ENCODE results near the gene OR10AD1. TPM values are rescaled to one million over a fixed set of nuclear protein-coding genes. Genes with fewer than 3 reads are reported as not detected.

OR10AD1 gene
- total RNA-seq, 1 donor from 2014 or later, result not detected

- no peak for TF ChIP-seq CTCF (IDR thresholded peaks at IDR 0.05; ENCODE audit: unreplicated experiment)
- Mint-ChIP-seq H3K4me1 (peaks cover 55% of the 10 kb centered on the region), H3K27ac (peak overlapping the region; percentile 18), H3K27me3 (ENCODE audit: low read depth) (peaks cover 21% of the 10 kb centered on the region), H3K36me3 (no peaks in the 10 kb centered on the region), H3K4me3 (no peak overlapping the region), H3K9me3 (no peaks in the 10 kb centered on the region)
- DNase-seq (ENCODE audit: low spot score in 2 of 2, unreplicated experiment in 2 of 2), result no peak
These were observed 12.0 kb downstream of the OR10AD1 start for GRCh38 chr12:48191096-48191495.

DNA sequence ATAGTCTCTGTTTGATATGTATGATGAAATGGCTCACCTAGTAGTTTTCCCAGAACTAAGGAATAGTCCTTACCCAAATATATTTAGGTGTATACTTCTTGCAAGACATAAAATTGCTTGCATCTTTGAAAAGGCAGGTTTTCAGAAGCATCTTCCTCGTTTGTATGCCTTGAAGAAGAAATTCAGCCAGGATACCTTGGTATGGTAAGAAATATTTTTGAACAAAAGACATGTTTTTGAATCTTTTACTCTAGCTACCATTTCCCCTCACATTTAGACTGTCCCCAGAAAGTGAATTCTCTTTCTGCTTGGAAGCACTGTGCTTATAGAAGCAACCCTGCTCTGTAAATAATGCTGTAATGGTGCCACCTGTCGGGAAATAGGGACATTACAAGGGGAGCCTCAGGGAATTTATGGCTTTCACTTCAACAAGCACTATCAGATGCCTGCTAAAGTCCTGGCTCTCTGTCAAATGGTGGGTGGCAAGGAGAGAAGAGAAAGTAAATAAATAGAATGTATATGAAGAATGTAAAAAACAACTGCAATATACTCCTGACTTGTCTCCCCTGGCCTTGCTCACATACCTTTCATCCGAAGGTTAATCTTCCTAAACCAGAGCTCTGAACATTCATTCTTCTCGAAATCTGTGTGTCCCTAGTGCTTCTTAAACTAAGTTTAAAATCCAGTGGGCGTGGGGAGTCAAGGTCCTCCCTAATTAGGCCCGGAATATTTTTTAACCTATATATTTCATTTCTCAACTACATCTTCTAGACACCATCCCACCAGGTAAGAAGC, 13.6 kb downstream of the OR10AD1 start:
- DNase-seq (ENCODE audit: low spot score in 2 of 2, unreplicated experiment in 2 of 2), result peak in 1 of 2 experiments; percentile 81
- no peak overlapping the region for H3K4me3 Mint-ChIP-seq
- no peaks in the 10 kb centered on the region for H3K36me3 Mint-ChIP-seq
- H3K27ac Mint-ChIP-seq, result peak overlapping the region; percentile 22
- peak; percentile 88 for TF ChIP-seq CTCF (IDR thresholded peaks at IDR 0.05; ENCODE audit: unreplicated experiment)
- peaks cover 54% of the 10 kb centered on the region for H3K4me1 Mint-ChIP-seq
- H3K27me3 Mint-ChIP-seq (ENCODE audit: low read depth), result peaks cover 37% of the 10 kb centered on the region
- no peaks in the 10 kb centered on the region for H3K9me3 Mint-ChIP-seq

DNA sequence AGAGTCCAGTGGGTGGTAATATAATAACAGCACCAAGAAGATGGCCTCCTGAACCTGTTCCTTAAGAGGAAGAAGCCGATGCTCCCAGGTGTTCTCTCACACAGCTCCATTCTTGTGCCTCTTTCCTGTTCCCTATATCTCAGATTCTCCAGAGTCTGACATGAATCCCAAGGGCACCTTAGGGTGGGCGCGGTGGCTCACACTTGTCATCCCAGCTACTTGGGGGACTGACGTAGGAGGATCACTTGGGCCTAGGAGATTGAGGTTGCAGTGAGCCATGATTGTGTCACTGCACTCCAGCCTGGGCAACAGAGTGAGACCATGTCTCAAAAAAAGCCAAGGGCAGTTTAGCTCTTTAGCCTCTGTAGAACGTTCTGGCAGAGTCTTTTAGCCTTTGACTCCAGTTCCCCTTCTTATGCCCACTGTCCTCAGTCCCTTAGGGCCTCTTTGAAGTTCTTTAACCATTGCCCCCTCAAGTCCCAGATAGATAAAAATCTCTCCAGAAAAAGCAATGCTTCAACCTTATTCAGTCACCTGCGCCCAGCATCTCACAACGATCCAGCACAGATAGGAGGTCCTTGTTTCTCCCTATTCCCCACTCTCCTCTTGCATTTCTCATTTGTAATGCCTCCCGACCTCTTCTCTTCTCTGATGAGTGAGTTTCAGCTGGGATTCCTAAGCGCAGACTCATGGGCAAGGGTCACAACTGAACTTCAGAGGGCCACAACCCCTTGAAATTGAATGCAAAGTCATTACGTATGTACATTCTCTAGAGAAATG, 15.0 kb downstream of the OR10AD1 start:
- peaks cover 48% of the 10 kb centered on the region for H3K27me3 Mint-ChIP-seq (ENCODE audit: low read depth)
- TF ChIP-seq CTCF (IDR thresholded peaks at IDR 0.05; ENCODE audit: unreplicated experiment), result no peak
- H3K9me3 Mint-ChIP-seq, result no peaks in the 10 kb centered on the region
- H3K27ac Mint-ChIP-seq, result no peak overlapping the region
- H3K4me1 Mint-ChIP-seq, result peaks cover 49% of the 10 kb centered on the region
- H3K36me3 Mint-ChIP-seq, result no peaks in the 10 kb centered on the region
- DNase-seq (ENCODE audit: low spot score in 2 of 2, unreplicated experiment in 2 of 2), result no peak
- no peak overlapping the region for H3K4me3 Mint-ChIP-seq

- H3K4me1 Mint-ChIP-seq, result peaks cover 45% of the 10 kb centered on the region
- no peak overlapping the region for H3K27ac Mint-ChIP-seq
- peaks cover 75% of the 10 kb centered on the region for H3K27me3 Mint-ChIP-seq (ENCODE audit: low read depth)
- no peak for TF ChIP-seq CTCF (IDR thresholded peaks at IDR 0.05; ENCODE audit: unreplicated experiment)
- H3K9me3 Mint-ChIP-seq, result no peaks in the 10 kb centered on the region
- peak overlapping the region; percentile 65 for H3K4me3 Mint-ChIP-seq
- H3K36me3 Mint-ChIP-seq, result no peaks in the 10 kb centered on the region
- DNase-seq (ENCODE audit: low spot score in 2 of 2, unreplicated experiment in 2 of 2), result no peak
These were observed 17.7 kb downstream of the OR10AD1 start for GRCh38 chr12:48185181-48185919.

GRCh38 chr12:48184549-48184922, 18.6 kb downstream of the OR10AD1 start:
- H3K4me3 Mint-ChIP-seq, result peak overlapping the region; percentile 65
- DNase-seq (ENCODE audit: low spot score in 2 of 2, unreplicated experiment in 2 of 2), result no peak
- H3K27ac Mint-ChIP-seq, result peak overlapping the region; percentile 16
- TF ChIP-seq CTCF (IDR thresholded peaks at IDR 0.05; ENCODE audit: unreplicated experiment), result no peak
- H3K4me1 Mint-ChIP-seq, result peaks cover 38% of the 10 kb centered on the region
- no peaks in the 10 kb centered on the region for H3K36me3 Mint-ChIP-seq
- peaks cover 83% of the 10 kb centered on the region for H3K27me3 Mint-ChIP-seq (ENCODE audit: low read depth)
- no peaks in the 10 kb centered on the region for H3K9me3 Mint-ChIP-seq
